HepG2 (cell line): ENCODE data around the gene CENPE. TPM values are rescaled to one million over a fixed set of nuclear protein-coding genes. Genes with fewer than 3 reads are reported as not detected.

Experiments used
- DPF2 ChIP-seq: sonication (generic); formaldehyde crosslinking; IDR thresholded peaks from 2 replicates; pipeline ENCODE4 v1.4.0; 2020; ENCODE audit warnings: mild to moderate bottlenecking, low read depth, missing genetic modification reagents, borderline replicate concordance
- ELF1 ChIP-seq: sonication (generic); formaldehyde crosslinking; IDR thresholded peaks from 2 replicates; pipeline ENCODE4 v1.4.0; 2020; ENCODE audit warnings: missing genetic modification reagents
- ETV5 ChIP-seq: IDR thresholded peaks from 2 replicates; pipeline ENCODE4 v1.6.1; 2018; ENCODE audit warnings: missing biosample characterization, missing genetic modification reagents, inconsistent platforms, borderline replicate concordance
- HMGXB3 ChIP-seq: sonication (generic); formaldehyde crosslinking; IDR thresholded peaks from 2 replicates; pipeline ENCODE4 v1.4.0; 2020; ENCODE audit warnings: missing genetic modification reagents, borderline replicate concordance
- KLF11 ChIP-seq: IDR thresholded peaks from 2 replicates; pipeline ENCODE4 v1.6.1; 2016; ENCODE audit warnings: missing compliant biosample characterization
- MYC ChIP-seq: sonication (generic); formaldehyde crosslinking; IDR thresholded peaks from 2 replicates; pipeline ENCODE4 v1.9.0; 2021; ENCODE audit warnings: missing genetic modification reagents, borderline replicate concordance
- NCOA1 ChIP-seq: sonication (generic); formaldehyde crosslinking; IDR thresholded peaks from 2 replicates; pipeline ENCODE4 v1.9.0; 2021; ENCODE audit warnings: missing genetic modification reagents
- PAXIP1 ChIP-seq: sonication (generic); formaldehyde crosslinking; conservative IDR thresholded peaks from 2 replicates; pipeline ENCODE4 v1.4.0; 2020; ENCODE audit warnings: mild to moderate bottlenecking, missing genetic modification reagents, moderate library complexity
- PLSCR1 ChIP-seq: sonication (generic); formaldehyde crosslinking; IDR thresholded peaks from 2 replicates; pipeline ENCODE4 v1.5.0; 2020; ENCODE audit warnings: missing genetic modification reagents, mild to moderate bottlenecking, borderline replicate concordance
- THAP7 ChIP-seq: sonication (generic); formaldehyde crosslinking; IDR thresholded peaks from 2 replicates; pipeline ENCODE4 v1.8.1; 2023; ENCODE audit warnings: mild to moderate bottlenecking, missing genetic modification reagents
- TRIM22 ChIP-seq: fragments of 450-650 bp; IDR thresholded peaks from 2 replicates; pipeline ENCODE4 v1.6.1; 2017
- ZNF503 ChIP-seq: sonication (generic); formaldehyde crosslinking; IDR thresholded peaks from 2 replicates; pipeline ENCODE4 v1.4.0; 2020; ENCODE audit warnings: missing genetic modification reagents
- ZNF563 ChIP-seq: sonication (generic); formaldehyde crosslinking; IDR thresholded peaks from 2 replicates; pipeline ENCODE4 v1.8.0; 2022; ENCODE audit warnings: mild to moderate bottlenecking, moderate library complexity, missing genetic modification reagents
- ZNF839 ChIP-seq: sonication (generic); formaldehyde crosslinking; IDR thresholded peaks from 2 replicates; pipeline ENCODE4 v1.4.0; 2020; ENCODE audit warnings: missing genetic modification reagents, mild to moderate bottlenecking, borderline replicate concordance
- polyA plus RNA-seq, 8 experiments: library from polyadenylated mRNA; depleted of rRNA in 3 of 8; stranded (reverse) in 7 of 8; unstranded in 1 of 8; fragments of >200 nt; fragmentation: Illumina TruSeq in 4 of 8; extraction: Trizol in 4 of 8; gene quantifications; 2 replicates each; pipeline versions ENCODE4 v1.2.1 to v1.2.3, GENCODE V29; 2011 to 2016; ENCODE audit warnings: low read depth in 4 of 8, missing spikeins in 1 of 8, mixed read lengths in 1 of 8; ENCODE audit not compliant: insufficient read depth in 1 of 8
- total RNA-seq, 5 experiments: library from RNA; depleted of rRNA; stranded (reverse); fragments of >200 nt; fragmentation: Illumina TruSeq; extraction: Trizol; gene quantifications; 2 replicates each; pipeline ENCODE4 v1.2.3, GENCODE V29; 2016; ENCODE audit warnings: low read depth in 1 of 5

The CENPE gene
- total and polyA plus RNA-seq, 2 of the 13 experiments (the other 11 are each of a cell fraction or from before 2014, with no cell fraction given): 2.1 to 19.8 TPM

GRCh38 chr4:103075894-103076746 lies 122.0 kb downstream of the CENPE start (continued):
- TF ChIP-seq PLSCR1: no peak; the same call in 1 of the 2 replicates
- 0 out of 2 replicates have a peak, but pooled peaks have one; percentile 8 for TF ChIP-seq ELF1 (CRISPR knock-in tag)
- TF ChIP-seq DPF2 (CRISPR knock-in tag): no peak
- no peak for TF ChIP-seq NCOA1 (CRISPR knock-in tag)
- TF ChIP-seq ZNF563: peak; percentile 84
- TF ChIP-seq ETV5 (CRISPR knock-in tag): no peak
- no peak; the same call in 1 of the 2 replicates for TF ChIP-seq ZNF503
- TF ChIP-seq THAP7 (CRISPR knock-in tag): no peak
- TF ChIP-seq ZNF839: no peak
- no peak; the same call in 1 of the 2 replicates for TF ChIP-seq HMGXB3 (CRISPR knock-in tag)
- no peak for TF ChIP-seq KLF11 (CRISPR knock-in tag)
- TF ChIP-seq PAXIP1 (CRISPR knock-in tag): no peak
- TF ChIP-seq MYC (CRISPR knock-in tag): peak; percentile 97
- TF ChIP-seq TRIM22: no peak
